Measurements from ENCODE around the gene GHITM.

GRCh38 chr10:84152769-84153168 is 13.5 kb downstream of the GHITM start:
- TF ChIP-seq CTCF (IDR thresholded peaks at IDR 0.05; ENCODE audit: insufficient read depth, low read length, poor library complexity, severe bottlenecking): no peak
- no peak for TF ChIP-seq EZH2phosphoT487 (conservative IDR thresholded peaks at IDR 0.05; ENCODE audit: low read length)

Data from SU-DHL-6 (cell line).